Endothelial cell of umbilical vein (primary cell): ENCODE measurements around the gene ERLEC1. TPM values are rescaled to one million over a fixed set of nuclear protein-coding genes. Genes with fewer than 3 reads are reported as not detected.

Source experiments
- BruUV-seq: library from RNA; stranded (reverse); fragments of 400-500 nt; replicated peaks from 2 replicates; lab custom pipeline; 2021; lab: Mats Ljungman, UMichigan
- CTCF ChIA-PET: fragments of 300-600, 350-600 bp; sonication (Branson Sonifier 250); formaldehyde crosslinking; loops from one replicate; lab custom pipeline; 2021; ENCODE audit warnings: antibody characterized with exemption, inconsistent platforms; lab: Charles Lee
- POLR2A ChIA-PET: fragments of 300-600, 350-600 bp; sonication (Branson Sonifier 250); formaldehyde crosslinking; loops from one replicate; lab custom pipeline; 2021; ENCODE audit warnings: antibody characterized with exemption, inconsistent platforms; lab: Charles Lee
- DNase-seq: peaks from one replicate; pipeline ENCODE4 v3.0.0-alpha.2; 2011; ENCODE audit warnings: low read depth, low spot score
- FAIRE-seq: peaks from 2 replicates; lab custom pipeline; 2011; peaks lifted over from hg19 to GRCh38; lab: Jason Lieb, UNC
- H2AFZ ChIP-seq: 2 replicates; pipeline ENCODE4 v1.6.0; 2012; ENCODE audit warnings: low read depth, low read length, control low read depth, inconsistent platforms
- H3K27ac ChIP-seq: 2 replicates; pipeline ENCODE4 v1.5.1; 2011; ENCODE audit warnings: low read depth, mild to moderate bottlenecking, control low read depth, low read length, moderate library complexity; ENCODE audit not compliant: insufficient read depth
- H3K27me3 ChIP-seq, 2 experiments: 2 replicates each; pipeline versions ENCODE4 v1.6.0 to v1.6.1; 2011; ENCODE audit warnings: low read length in 2 of 2, mixed read lengths in 1 of 2; ENCODE audit not compliant: control insufficient read depth in 2 of 2, insufficient read depth in 2 of 2
- H3K36me3 ChIP-seq, 2 experiments: 2 replicates in 1 of 2; 3 replicates in 1 of 2; pipeline ENCODE4 v1.5.1; 2011; ENCODE audit warnings: low read length in 2 of 2, mild to moderate bottlenecking in 1 of 2, moderate library complexity in 1 of 2; ENCODE audit not compliant: control insufficient read depth in 2 of 2, insufficient read depth in 2 of 2; ENCODE audit errors: extremely low read depth in 1 of 2
- H3K4me1 ChIP-seq: 3 replicates; pipeline ENCODE4 v1.5.1; 2011; ENCODE audit warnings: mild to moderate bottlenecking, low read length; ENCODE audit not compliant: control insufficient read depth, insufficient read depth; ENCODE audit errors: extremely low read depth
- H3K4me2 ChIP-seq: 2 replicates; pipeline ENCODE4 v1.6.1; 2011; ENCODE audit warnings: low read length, control low read depth, mixed read lengths; ENCODE audit not compliant: insufficient read depth
- H3K4me3 ChIP-seq, 3 experiments: fragments of 200-600 bp in 1 of 3; sonication (generic), shearing (Covaris generic) in 1 of 3; replicated peaks in 1 of 3; 2 replicates each; pipeline ENCODE4 v1.5.1; 2011 to 2016; ENCODE audit warnings: control low read depth in 3 of 3, low read length in 3 of 3, mild to moderate bottlenecking in 2 of 3, inconsistent platforms in 1 of 3, low read depth in 1 of 3, moderate library complexity in 1 of 3; ENCODE audit not compliant: insufficient read depth in 1 of 3
- H3K79me2 ChIP-seq: 2 replicates; pipeline ENCODE4 v1.6.0; 2012; ENCODE audit warnings: low read length, inconsistent platforms; ENCODE audit not compliant: control insufficient read depth, insufficient read depth
- H3K9ac ChIP-seq: replicated peaks from 2 replicates; pipeline ENCODE3; 2011; ENCODE audit warnings: low read length, control low read depth; ENCODE audit not compliant: insufficient read depth; ENCODE audit errors: extremely low read depth
- H3K9me1 ChIP-seq: replicated peaks from 3 replicates; pipeline ENCODE4 v1.6.0; 2011; ENCODE audit warnings: mild to moderate bottlenecking, low read length; ENCODE audit not compliant: control insufficient read depth, insufficient read depth; ENCODE audit errors: extremely low read depth
- H3K9me3 ChIP-seq: replicated peaks from 2 replicates; pipeline ENCODE4 v1.5.1; 2012; ENCODE audit warnings: low read length, inconsistent platforms; ENCODE audit not compliant: control insufficient read depth, insufficient read depth
- H4K20me1 ChIP-seq: replicated peaks from 2 replicates; pipeline ENCODE3; 2011; ENCODE audit warnings: mild to moderate bottlenecking, low read length; ENCODE audit not compliant: control insufficient read depth, insufficient read depth; ENCODE audit errors: extremely low read depth
- CTCF ChIP-seq, 2 donors: IDR thresholded peaks; 1 replicate in 1 of 2; 2 replicates in 1 of 2; pipeline ENCODE4 v1.5.1; 2011; ENCODE audit warnings: low read length in 2 of 2, mild to moderate bottlenecking in 2 of 2, moderate library complexity in 2 of 2, control low read depth in 1 of 2, inconsistent platforms in 1 of 2, low read depth in 1 of 2; ENCODE audit not compliant: insufficient read depth in 1 of 2; ENCODE audit errors: extremely low read depth in 1 of 2
- EZH2 ChIP-seq: IDR thresholded peaks from 2 replicates; pipeline ENCODE4 v1.6.1; 2012; ENCODE audit warnings: borderline replicate concordance, low read depth, mild to moderate bottlenecking, moderate library complexity, low read length, inconsistent platforms; ENCODE audit not compliant: severe bottlenecking
- FOS ChIP-seq: IDR thresholded peaks from 2 replicates; pipeline ENCODE4 v1.6.1; 2011; ENCODE audit warnings: mild to moderate bottlenecking, low read length, moderate library complexity, borderline replicate concordance; ENCODE audit not compliant: insufficient read depth
- GATA2 ChIP-seq: IDR thresholded peaks from 2 replicates; pipeline ENCODE4 v1.7.0; 2011; ENCODE audit warnings: low read depth, mild to moderate bottlenecking, moderate library complexity, mixed read lengths, low read length; ENCODE audit not compliant: insufficient read length, insufficient read depth
- JUN ChIP-seq: IDR thresholded peaks from 2 replicates; pipeline ENCODE4 v1.6.1; 2011; ENCODE audit warnings: borderline replicate concordance, low read depth; ENCODE audit not compliant: insufficient read length, insufficient read depth
- MAX ChIP-seq: IDR thresholded peaks from 2 replicates; pipeline ENCODE4 v1.6.1; 2011; ENCODE audit not compliant: insufficient read depth, insufficient read length
- MYC ChIP-seq: IDR thresholded peaks from one replicate; pipeline ENCODE4 v1.6.1; 2011; ENCODE audit warnings: mild to moderate bottlenecking, low read depth, low read length
- POLR2A ChIP-seq: IDR thresholded peaks from 2 replicates; pipeline ENCODE4 v1.6.1; 2012; ENCODE audit warnings: low read depth, mild to moderate bottlenecking, control low read depth, low read length
- POLR2AphosphoS5 ChIP-seq: IDR thresholded peaks from 2 replicates; pipeline ENCODE4 v1.6.1; 2012; ENCODE audit warnings: low read depth, mild to moderate bottlenecking, control low read depth, low read length, moderate library complexity; ENCODE audit not compliant: insufficient read depth
- dilution Hi-C: fragments of 300-500 bp; cut with MboI; formaldehyde crosslinking; loops from one replicate; pipeline ENCODE4 v1.15.0; 2019; ENCODE audit warnings: low sequenced_read_pairs; ENCODE audit not compliant: extremely low pct_ligation_motif_present
- intact Hi-C: fragments of 100-400 bp; cut with micrococcal nuclease; formaldehyde crosslinking; loops from one replicate; pipeline ENCODE4 v1.10.0; 2022
- polyA plus RNA-seq, 4 experiments: library from polyadenylated mRNA; depleted of rRNA in 3 of 4; stranded (reverse) in 3 of 4; unstranded in 1 of 4; fragments of >200 nt; gene quantifications; 2 replicates each; pipeline versions ENCODE4 v1.2.1 to v1.2.3, GENCODE V29; 2011 to 2012; ENCODE audit warnings: missing spikeins in 1 of 4
- total RNA-seq: library from RNA; stranded (reverse); gene quantifications from 2 replicates; pipeline ENCODE4 v1.2.3, GENCODE V29; 2021

Gene ERLEC1
- total and polyA plus RNA-seq, 2 donors (not counting 3 experiments of a cell fraction or from before 2014, with no cell fraction given): 23.1 to 37.6 TPM

GRCh38 chr2:53770264-53770663 is 16.6 kb upstream of the ERLEC1 start:
- CTCF ChIA-PET: no interaction called here
- TF ChIP-seq FOS: no peak
- TF ChIP-seq JUN: no peak
- TF ChIP-seq GATA2: no peak
- no peak for TF ChIP-seq CTCF (IDR thresholded peaks at IDR 0.05; ENCODE audit: extremely low read depth in 1 of 2, insufficient read depth in 1 of 2, low read depth in 1 of 2, low read length in 2 of 2)
- TF ChIP-seq MYC: no peak
- peaks cover 0 to 3% of the 10 kb centered on the region in 2 experiments for H3K36me3 ChIP-seq
- H2AFZ ChIP-seq: no peak overlapping the region
- no peak overlapping the region for H3K27ac ChIP-seq
- no TSS peak for BruUV-seq
- H3K9me1 ChIP-seq: no peaks in the 10 kb centered on the region
- H3K27me3 ChIP-seq: no peaks in the 10 kb centered on the region
- FAIRE-seq (no peak), DNase-seq (no peak)
- intact Hi-C loops: no loop called here
- H3K79me2 ChIP-seq: peaks cover 30% of the 10 kb centered on the region
- H4K20me1 ChIP-seq: no peaks in the 10 kb centered on the region
- POLR2A ChIA-PET: no interaction called here
- no peak overlapping the region for H3K4me2 ChIP-seq
- H3K4me3 ChIP-seq: no peak overlapping the region
- dilution Hi-C loops: no loop called here
- H3K4me1 ChIP-seq: peaks cover 12% of the 10 kb centered on the region
- H3K9ac ChIP-seq: no peak overlapping the region
- no peaks in the 10 kb centered on the region for H3K9me3 ChIP-seq

DNA sequence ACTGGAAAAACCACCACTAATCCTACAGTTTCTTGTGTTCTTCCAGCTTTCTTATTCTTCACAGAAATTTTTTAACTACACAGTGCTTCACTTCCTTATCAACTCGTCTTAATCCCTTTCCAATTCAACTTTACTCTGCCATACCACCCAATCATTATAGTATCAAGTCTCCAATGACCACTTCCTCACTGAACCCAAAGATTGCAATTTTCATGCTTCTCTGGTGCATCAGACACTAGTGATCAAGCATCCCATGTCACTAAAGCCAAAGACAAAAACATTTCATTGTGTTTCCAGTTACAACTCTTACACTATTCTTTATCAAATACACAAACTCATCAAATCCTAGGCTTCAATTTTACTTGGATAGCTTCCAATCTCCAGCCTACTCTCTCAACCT is 9.7 kb upstream of the ERLEC1 start:
- dilution Hi-C loops (no loop called here), intact Hi-C loops (no loop called here)
- no peak overlapping the region for H3K4me3 ChIP-seq
- POLR2A ChIA-PET: no interaction called here
- H3K27me3 ChIP-seq: no peaks in the 10 kb centered on the region
- peaks cover 0 to 3% of the 10 kb centered on the region in 2 experiments for H3K36me3 ChIP-seq
- no peak overlapping the region for H2AFZ ChIP-seq
- TF ChIP-seq JUN (no peak), POLR2A (no peak), CTCF (IDR thresholded peaks at IDR 0.05; ENCODE audit: extremely low read depth in 1 of 2, insufficient read depth in 1 of 2, low read depth in 1 of 2, low read length in 2 of 2) (no peak), POLR2AphosphoS5 (no peak), MAX (no peak), MYC (no peak), FOS (no peak), EZH2 (no peak), GATA2 (no peak)
- no peak overlapping the region for H3K4me2 ChIP-seq
- H3K9me3 ChIP-seq: no peaks in the 10 kb centered on the region
- H3K27ac ChIP-seq: no peak overlapping the region
- FAIRE-seq (no peak), DNase-seq (no peak)
- peaks cover 37% of the 10 kb centered on the region for H3K79me2 ChIP-seq
- CTCF ChIA-PET: interaction anchor here (1.2 kb wide), 1 partner anchor 9 kb away, joined by 4 read pairs; the partner anchor contains the start of gene CHAC2
- no TSS peak for BruUV-seq
- no peaks in the 10 kb centered on the region for H3K4me1 ChIP-seq
- no peaks in the 10 kb centered on the region for H4K20me1 ChIP-seq
- H3K9ac ChIP-seq: no peak overlapping the region
- H3K9me1 ChIP-seq: no peaks in the 10 kb centered on the region
